ENCODE measurements around the gene CUBN. TPM values are rescaled to one million over a fixed set of nuclear protein-coding genes. Genes with fewer than 3 reads are reported as not detected.

CUBN gene
- total RNA-seq, 2 donors from 2014 or later = 0.75 to 1.3 TPM

DNA sequence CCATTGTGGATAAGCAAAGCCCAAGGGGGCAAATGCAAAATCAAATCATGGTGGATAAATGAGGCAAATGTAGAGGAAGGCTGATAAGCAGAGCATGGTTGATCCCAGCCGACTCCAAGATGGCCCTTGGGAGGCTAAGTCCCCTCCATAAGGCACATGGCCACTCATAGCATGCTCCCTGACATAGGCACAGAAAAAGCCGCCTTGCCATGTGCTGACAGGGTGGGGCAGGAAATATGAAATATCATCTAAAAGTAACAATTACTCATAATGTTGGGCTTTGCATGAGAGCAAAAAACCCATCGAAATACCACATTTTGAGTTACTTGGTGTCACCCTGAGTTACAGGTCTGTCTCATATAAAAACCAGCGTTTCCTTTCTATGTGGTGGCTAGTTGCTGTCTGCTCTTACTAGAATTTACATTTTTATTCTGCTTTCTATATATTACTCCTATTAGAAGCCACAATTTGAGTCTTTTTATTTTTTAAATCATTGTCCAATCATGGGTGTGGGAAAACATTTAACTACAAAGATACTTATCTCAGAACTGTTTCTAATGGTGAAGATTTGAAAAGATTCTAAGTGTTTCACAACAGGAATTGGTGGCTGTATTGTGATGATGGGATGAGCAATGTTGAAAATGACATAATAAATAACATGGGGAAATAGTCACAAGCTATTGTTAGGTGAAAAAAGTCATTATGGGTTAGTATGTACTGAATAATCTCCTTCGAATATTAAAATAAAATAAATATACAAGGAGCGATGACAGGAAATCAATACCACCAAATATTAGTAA is 102.7 kb downstream of the CUBN start:
- Histone ChIP-seq H3K36me3 (ENCODE audit: control insufficient read depth, insufficient read depth, low read length) (no peaks in the 10 kb centered on the region), H3K27ac (ENCODE audit: low read depth, low read length) (no peak overlapping the region), H3K9me3 (ENCODE audit: control insufficient read depth, low read length) (no peaks in the 10 kb centered on the region), H3K9ac (ENCODE audit: extremely low read depth, low read length, poor library complexity, severe bottlenecking) (no peak overlapping the region), H3K4me3 (ENCODE audit: low read length) (no peak overlapping the region), H3K4me1 (ENCODE audit: control insufficient read depth, insufficient read depth, low read length) (peaks cover 9% of the 10 kb centered on the region), H3K27me3 (ENCODE audit: control insufficient read depth, insufficient read depth, low read length, poor library complexity, severe bottlenecking) (no peaks in the 10 kb centered on the region)
- H3K4me3 Mint-ChIP-seq = no peak overlapping the region
- TF ChIP-seq, protein P1, sequence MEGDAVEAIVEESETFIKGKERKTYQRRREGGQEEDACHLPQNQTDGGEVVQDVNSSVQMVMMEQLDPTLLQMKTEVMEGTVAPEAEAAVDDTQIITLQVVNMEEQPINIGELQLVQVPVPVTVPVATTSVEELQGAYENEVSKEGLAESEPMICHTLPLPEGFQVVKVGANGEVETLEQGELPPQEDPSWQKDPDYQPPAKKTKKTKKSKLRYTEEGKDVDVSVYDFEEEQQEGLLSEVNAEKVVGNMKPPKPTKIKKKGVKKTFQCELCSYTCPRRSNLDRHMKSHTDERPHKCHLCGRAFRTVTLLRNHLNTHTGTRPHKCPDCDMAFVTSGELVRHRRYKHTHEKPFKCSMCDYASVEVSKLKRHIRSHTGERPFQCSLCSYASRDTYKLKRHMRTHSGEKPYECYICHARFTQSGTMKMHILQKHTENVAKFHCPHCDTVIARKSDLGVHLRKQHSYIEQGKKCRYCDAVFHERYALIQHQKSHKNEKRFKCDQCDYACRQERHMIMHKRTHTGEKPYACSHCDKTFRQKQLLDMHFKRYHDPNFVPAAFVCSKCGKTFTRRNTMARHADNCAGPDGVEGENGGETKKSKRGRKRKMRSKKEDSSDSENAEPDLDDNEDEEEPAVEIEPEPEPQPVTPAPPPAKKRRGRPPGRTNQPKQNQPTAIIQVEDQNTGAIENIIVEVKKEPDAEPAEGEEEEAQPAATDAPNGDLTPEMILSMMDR (conservative IDR thresholded peaks at IDR 0.05) = no peak
- H3K9me3 Mint-ChIP-seq = no peaks in the 10 kb centered on the region
- peaks cover 17% of the 10 kb centered on the region for H3K4me1 Mint-ChIP-seq
- H3K27ac Mint-ChIP-seq = no peak overlapping the region
- WGBS, 2 experiments (ENCODE audit: insufficient coverage in 1 of 2, insufficient read length in 1 of 2) = 92 to 100% methylated on average over 1 to 4 of the region's 6 CpGs
- H3K36me3 Mint-ChIP-seq (ENCODE audit: low read depth) = no peaks in the 10 kb centered on the region
- peak; percentile 4 for DNase-seq
- H3K27me3 Mint-ChIP-seq (ENCODE audit: insufficient read depth) = no peaks in the 10 kb centered on the region

DNA sequence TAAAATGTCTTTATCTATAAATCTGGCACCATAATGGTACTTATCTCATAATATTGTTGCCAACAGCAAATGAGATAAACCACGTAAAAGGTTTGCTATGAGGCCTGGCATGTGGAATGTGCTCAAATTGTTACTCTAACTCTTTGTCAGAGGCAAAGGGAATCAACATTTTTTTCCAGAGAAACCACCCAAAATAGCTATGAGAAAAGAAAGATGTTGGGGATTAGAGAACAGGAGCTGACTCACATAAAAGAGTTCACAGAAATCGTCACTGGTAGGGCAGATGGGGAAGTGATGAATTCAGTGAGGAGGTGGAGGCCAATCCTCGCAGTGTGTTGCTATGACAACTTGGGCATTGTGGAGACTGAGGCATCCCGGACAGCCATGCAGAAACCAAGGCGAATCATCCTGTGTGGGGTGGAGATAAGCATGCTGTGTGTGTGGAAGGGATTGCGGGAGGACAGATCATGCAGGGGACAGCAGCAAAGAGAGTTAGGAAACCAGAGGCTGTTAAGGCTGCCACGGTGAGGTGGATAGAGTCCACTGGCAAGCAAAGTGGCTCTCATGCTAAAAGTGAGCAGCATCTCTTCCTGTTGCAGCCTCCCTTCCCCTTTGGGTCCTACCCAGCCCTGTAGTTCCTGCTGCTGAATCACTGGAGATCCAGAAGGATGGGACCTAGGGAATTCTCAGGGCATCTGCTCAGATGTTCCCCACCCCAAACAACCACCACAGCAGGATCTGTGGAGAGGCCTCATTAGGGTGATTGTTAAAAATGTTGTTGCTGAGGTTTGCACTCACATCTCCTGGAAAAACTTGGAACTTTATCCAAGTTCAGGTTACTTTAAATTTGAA is 103.9 kb downstream of the CUBN start:
- H3K9ac ChIP-seq (ENCODE audit: extremely low read depth, low read length, poor library complexity, severe bottlenecking) = no peak overlapping the region
- H3K36me3 Mint-ChIP-seq (ENCODE audit: low read depth) = no peaks in the 10 kb centered on the region
- H3K27ac ChIP-seq (ENCODE audit: low read depth, low read length) = peak overlapping the region; percentile 85
- H3K27me3 Mint-ChIP-seq (ENCODE audit: insufficient read depth) = no peaks in the 10 kb centered on the region
- TF ChIP-seq, protein P1 (conservative IDR thresholded peaks at IDR 0.05) = no peak
- H3K4me3 ChIP-seq (ENCODE audit: low read length) = no peak overlapping the region
- 78 to 83% methylated on average over 5 to 7 of the region's 7 CpGs for WGBS, 2 experiments (ENCODE audit: insufficient coverage in 1 of 2, insufficient read length in 1 of 2)
- no peak overlapping the region for H3K4me3 Mint-ChIP-seq
- H3K27ac Mint-ChIP-seq = no peak overlapping the region
- peak; percentile 42 for DNase-seq
- H3K9me3 Mint-ChIP-seq = no peaks in the 10 kb centered on the region
- H3K27me3 ChIP-seq (ENCODE audit: control insufficient read depth, insufficient read depth, low read length, poor library complexity, severe bottlenecking) = no peaks in the 10 kb centered on the region
- no peaks in the 10 kb centered on the region for H3K9me3 ChIP-seq (ENCODE audit: control insufficient read depth, low read length)
- H3K4me1 Mint-ChIP-seq = peaks cover 21% of the 10 kb centered on the region
- no peaks in the 10 kb centered on the region for H3K36me3 ChIP-seq (ENCODE audit: control insufficient read depth, insufficient read depth, low read length)
- H3K4me1 ChIP-seq (ENCODE audit: control insufficient read depth, insufficient read depth, low read length) = peaks cover 14% of the 10 kb centered on the region

DNA sequence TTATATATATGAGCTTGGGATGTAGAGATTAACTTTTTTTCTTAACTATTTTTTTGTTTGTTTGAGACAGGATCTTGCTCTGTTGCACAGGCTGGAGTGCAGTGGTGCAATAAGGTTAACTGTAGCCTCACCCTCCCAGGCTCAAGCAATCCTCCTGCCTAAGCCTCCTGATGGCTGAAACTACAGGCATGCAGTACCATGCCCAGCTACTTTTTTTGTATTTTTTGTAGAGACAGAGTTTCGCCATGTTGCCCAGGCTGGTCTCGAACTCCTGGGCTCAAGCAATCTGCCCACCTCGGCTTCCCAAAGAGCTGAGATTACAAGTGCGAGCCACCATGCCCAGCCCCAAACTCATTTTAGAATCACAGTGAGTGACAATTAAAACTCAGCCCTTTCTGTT is 105.2 kb downstream of the CUBN start:
- no peaks in the 10 kb centered on the region for H3K36me3 ChIP-seq (ENCODE audit: control insufficient read depth, insufficient read depth, low read length)
- no peak overlapping the region for H3K4me3 ChIP-seq (ENCODE audit: low read length)
- Mint-ChIP-seq H3K9me3 (peaks cover 3% of the 10 kb centered on the region), H3K36me3 (ENCODE audit: low read depth) (no peaks in the 10 kb centered on the region), H3K27ac (no peak overlapping the region), H3K4me1 (peaks cover 21% of the 10 kb centered on the region), H3K27me3 (ENCODE audit: insufficient read depth) (no peaks in the 10 kb centered on the region), H3K4me3 (no peak overlapping the region)
- no peak overlapping the region for H3K9ac ChIP-seq (ENCODE audit: extremely low read depth, low read length, poor library complexity, severe bottlenecking)
- peaks cover 4% of the 10 kb centered on the region for H3K9me3 ChIP-seq (ENCODE audit: control insufficient read depth, low read length)
- 88 to 90% methylated on average over 3 to 4 of the region's 4 CpGs for WGBS, 2 experiments (ENCODE audit: insufficient coverage in 1 of 2, insufficient read length in 1 of 2)
- DNase-seq = peak; percentile 10
- TF ChIP-seq, protein P1 (conservative IDR thresholded peaks at IDR 0.05) = no peak
- no peak overlapping the region for H3K27ac ChIP-seq (ENCODE audit: low read depth, low read length)
- H3K27me3 ChIP-seq (ENCODE audit: control insufficient read depth, insufficient read depth, low read length, poor library complexity, severe bottlenecking) = no peaks in the 10 kb centered on the region
- peaks cover 12% of the 10 kb centered on the region for H3K4me1 ChIP-seq (ENCODE audit: control insufficient read depth, insufficient read depth, low read length)

Data from endodermal cell (in vitro differentiated cells).